Common myeloid progenitor, CD34-positive (primary cell): ENCODE measurements around the gene SETD5.

Source experiments
- CTCF ChIA-PET: fragments of 350-600 bp; sonication (Branson Sonifier 250); formaldehyde crosslinking; loops from one replicate; lab custom pipeline; 2021; ENCODE audit warnings: antibody characterized with exemption; lab: Charles Lee
- POLR2A ChIA-PET: fragments of 350-600 bp; sonication (Branson Sonifier 250); formaldehyde crosslinking; loops from one replicate; lab custom pipeline; 2021; ENCODE audit warnings: antibody characterized with exemption; lab: Charles Lee
- DNase-seq, 3 donors: peaks; one replicate each; pipeline versions ENCODE4 v3.0.0 to v3.0.0-alpha.2; 2013
- H3K27ac ChIP-seq, 2 experiments: 1 replicate in 1 of 2; 2 replicates in 1 of 2; pipeline ENCODE4 v1.7.0; 2013; ENCODE audit warnings: inconsistent platforms in 2 of 2, low read length in 2 of 2, mild to moderate bottlenecking in 2 of 2, low read depth in 1 of 2, moderate library complexity in 1 of 2; ENCODE audit not compliant: severe bottlenecking in 2 of 2, insufficient read depth in 1 of 2, poor library complexity in 1 of 2
- H3K27me3 ChIP-seq, 5 experiments: replicated peaks in 2 of 5; 1 replicate in 3 of 5; 2 replicates in 2 of 5; pipeline versions ENCODE4 v1.6.1 to v1.7.0; 2013; ENCODE audit warnings: low read length in 4 of 5, mild to moderate bottlenecking in 2 of 5, moderate library complexity in 2 of 5, inconsistent platforms in 1 of 5; ENCODE audit not compliant: insufficient read depth in 5 of 5, control insufficient read depth in 4 of 5
- H3K36me3 ChIP-seq, 4 experiments: 1 replicate in 2 of 4; 2 replicates in 2 of 4; pipeline versions ENCODE4 v1.6.1 to v1.7.0; 2013; ENCODE audit warnings: low read length in 3 of 4, control low read depth in 1 of 4, mild to moderate bottlenecking in 1 of 4; ENCODE audit not compliant: control insufficient read depth in 4 of 4, insufficient read depth in 4 of 4
- H3K4me1 ChIP-seq, 4 experiments: 1 replicate in 3 of 4; 2 replicates in 1 of 4; pipeline versions ENCODE4 v1.6.1 to v1.7.1; 2013; ENCODE audit warnings: low read length in 3 of 4, mild to moderate bottlenecking in 3 of 4, control low read depth in 1 of 4, inconsistent platforms in 1 of 4, moderate library complexity in 1 of 4; ENCODE audit not compliant: control insufficient read depth in 4 of 4, insufficient read depth in 4 of 4; ENCODE audit errors: control extremely low read depth in 1 of 4
- H3K4me3 ChIP-seq, 7 experiments: 1 replicate in 4 of 7; 2 replicates in 3 of 7; pipeline versions ENCODE4 v1.5.1 to v1.7.0; 2013; ENCODE audit warnings: mild to moderate bottlenecking in 7 of 7, low read length in 6 of 7, moderate library complexity in 6 of 7, inconsistent platforms in 2 of 7, low read depth in 2 of 7, control low read depth in 1 of 7; ENCODE audit not compliant: insufficient read depth in 4 of 7, control insufficient read depth in 1 of 7; ENCODE audit errors: extremely low read depth in 1 of 7
- H3K9me3 ChIP-seq, 5 experiments: 1 replicate in 4 of 5; 2 replicates in 1 of 5; pipeline versions ENCODE4 v1.6.1 to v1.7.1; 2013; ENCODE audit warnings: low read length in 4 of 5, mild to moderate bottlenecking in 2 of 5, inconsistent platforms in 1 of 5, low read depth in 1 of 5, moderate library complexity in 1 of 5; ENCODE audit not compliant: control insufficient read depth in 4 of 5, insufficient read depth in 2 of 5; ENCODE audit errors: control extremely low read depth in 1 of 5
- WGBS: methylation state at CpG from one replicate; pipeline ENCODE4 v1.1.5; 2013; ENCODE audit not compliant: insufficient coverage; 5-methylcytosine and 5-hydroxymethylcytosine counted together

SETD5 gene

GRCh38 chr3:9415485-9416138 is 18.2 kb downstream of the SETD5 start:
- H3K27ac ChIP-seq, result no peak overlapping the region
- H3K4me1 ChIP-seq, result peaks cover 3 to 12% (median 6%) of the 10 kb centered on the region in 4 experiments
- peaks cover 0 to 6% (median 5%) of the 10 kb centered on the region in 4 experiments for H3K36me3 ChIP-seq
- H3K4me3 ChIP-seq, result no peak overlapping the region
- no peaks in the 10 kb centered on the region for H3K9me3 ChIP-seq
- 96% methylated on average over 4 of the region's 6 CpGs for WGBS
- no peak for DNase-seq
- ChIA-PET POLR2A (interaction anchor here (2.5 kb wide), 1 partner anchor 19 kb away, joined by 9 read pairs; the partner anchor contains the start of gene SETD5), CTCF (interaction anchor here (1.3 to 13.4 kb wide), 4 partner anchors 16 to 62 kb away, joined by 3 to 95 read pairs (median 12); no protein-coding TSS in a partner anchor)
- no peaks in the 10 kb centered on the region for H3K27me3 ChIP-seq

- CTCF ChIA-PET, result interaction anchor here (0.6 to 13.4 kb wide), 7 partner anchors 11 to 66 kb away, joined by 3 to 95 read pairs (median 7); partner anchors contain the start of gene SETD5
- POLR2A ChIA-PET, result interaction anchor here (0.6 to 2.5 kb wide), 2 partner anchors 20 to 471 kb away, joined by 4 to 9 read pairs; partner anchors contain the start of gene SETD5
- peak in 2 of 3 donors; percentile 36 to 54 for DNase-seq
- Histone ChIP-seq H3K27ac (no peak overlapping the region), H3K4me1 (peaks cover 3 to 14% (median 4%) of the 10 kb centered on the region in 4 experiments), H3K36me3 (peaks cover 0 to 6% (median 5%) of the 10 kb centered on the region in 4 experiments), H3K4me3 (no peak overlapping the region), H3K27me3 (no peaks in the 10 kb centered on the region), H3K9me3 (no peaks in the 10 kb centered on the region)
- no CpG with 5 or more reads among the region's 3 CpGs for WGBS
Observed at GRCh38 chr3:9416139-9416780, 18.8 kb downstream of the SETD5 start.

- DNase-seq, result no peak
- ChIA-PET CTCF (interaction anchor here (0.8 to 13.4 kb wide), 8 partner anchors 9 to 68 kb away, joined by 4 to 95 read pairs (median 12); partner anchors contain the start of gene THUMPD3), POLR2A (interaction anchor here (0.6 to 4.5 kb wide), 2 partner anchors 22 to 24 kb away, joined by 5 to 27 read pairs; partner anchors contain the start of gene SETD5)
- Histone ChIP-seq H3K27ac (peak overlapping the region in 1 of 2 experiments; percentile 35), H3K27me3 (no peaks in the 10 kb centered on the region), H3K4me3 (no peak overlapping the region), H3K9me3 (no peaks in the 10 kb centered on the region), H3K4me1 (peaks cover 5 to 25% (median 14%) of the 10 kb centered on the region in 4 experiments), H3K36me3 (peaks cover 0 to 17% (median 6%) of the 10 kb centered on the region in 4 experiments)
- WGBS, result no CpG with 5 or more reads among the region's 2 CpGs
Observed at GRCh38 chr3:9420850-9421549, 23.6 kb downstream of the SETD5 start.

GRCh38 chr3:9422712-9423424 is 25.5 kb downstream of the SETD5 start:
- ChIA-PET CTCF (interaction anchor here (1.5 to 13.4 kb wide), 6 partner anchors 19 to 70 kb away, joined by 3 to 95 read pairs (median 17); partner anchors contain the start of gene THUMPD3), POLR2A (interaction anchor here (0.6 to 0.9 kb wide), 3 partner anchors 14 to 71 kb away, joined by 3 to 4 read pairs (median 3); no protein-coding TSS in a partner anchor)
- Histone ChIP-seq H3K36me3 (peaks cover 0 to 30% (median 19%) of the 10 kb centered on the region in 4 experiments), H3K4me3 (peak overlapping the region in 1 of 7 experiments; percentile 30), H3K4me1 (peaks cover 2 to 22% (median 11%) of the 10 kb centered on the region in 4 experiments), H3K9me3 (no peaks in the 10 kb centered on the region), H3K27me3 (no peaks in the 10 kb centered on the region), H3K27ac (peak overlapping the region; percentile 26 to 80)
- DNase-seq, result peak; percentile 61 to 71 (median 66)
- WGBS, result 20% methylated on average over 1 of the region's 5 CpGs

- H3K27ac ChIP-seq, result no peak overlapping the region
- no peaks in the 10 kb centered on the region for H3K27me3 ChIP-seq
- CTCF ChIA-PET, result interaction anchor here (1.5 to 13.4 kb wide), 2 partner anchors 12 to 75 kb away, joined by 4 to 95 read pairs; no protein-coding TSS in a partner anchor
- POLR2A ChIA-PET, result no interaction called here
- H3K4me1 ChIP-seq, result peaks cover 0 to 1% (median 0%) of the 10 kb centered on the region in 4 experiments
- peaks cover 14 to 78% (median 58%) of the 10 kb centered on the region in 4 experiments for H3K36me3 ChIP-seq
- no peaks in the 10 kb centered on the region for H3K9me3 ChIP-seq
- no peak overlapping the region for H3K4me3 ChIP-seq
- DNase-seq, result no peak
Observed at GRCh38 chr3:9428411-9428810, 31.0 kb downstream of the SETD5 start.

GRCh38 chr3:9430733-9431132 is 33.3 kb downstream of the SETD5 start:
- H3K4me1 ChIP-seq, result no peaks in the 10 kb centered on the region
- H3K9me3 ChIP-seq, result no peaks in the 10 kb centered on the region
- peaks cover 21 to 91% (median 71%) of the 10 kb centered on the region in 4 experiments for H3K36me3 ChIP-seq
- H3K4me3 ChIP-seq, result no peak overlapping the region
- WGBS, result 100% methylated on average over 1 of the region's 3 CpGs
- DNase-seq, result no peak
- no peak overlapping the region for H3K27ac ChIP-seq
- CTCF ChIA-PET, result interaction anchor here (1.6 kb wide), 1 partner anchor 77 kb away, joined by 7 read pairs; no protein-coding TSS in a partner anchor
- POLR2A ChIA-PET, result no interaction called here
- no peaks in the 10 kb centered on the region for H3K27me3 ChIP-seq
